ENCODE measurements around the gene MICALL1. TPM values are rescaled to one million over a fixed set of nuclear protein-coding genes. Genes with fewer than 3 reads are reported as not detected.
"Not testable (repeated sequence)": the region's sequence is repeated elsewhere in the genome, so short reads cannot be mapped to it uniquely, and the experiment has no call there.

MICALL1 gene
- total and polyA plus RNA-seq, 9 donors: 21.7 to 73.8 (median 50.5) TPM

GRCh38 chr22:37954686-37955085, 48.6 kb downstream of the MICALL1 start:
- no peak for DNase-seq
- H3K27me3 ChIP-seq (ENCODE audit: control insufficient read depth, insufficient read depth, low read length): peaks cover 4% of the 10 kb centered on the region
- H3K9me3 ChIP-seq (replicated peaks; ENCODE audit: control insufficient read depth, low read depth, low read length): no peaks in the 10 kb centered on the region
- 71% methylated on average over 4 of the region's 4 CpGs for WGBS (ENCODE audit: insufficient coverage)
- no peak overlapping the region for H3K27ac ChIP-seq (ENCODE audit: low read length)
- peaks cover 19% of the 10 kb centered on the region for H3K4me1 ChIP-seq (ENCODE audit: control insufficient read depth, insufficient read depth, low read length)
- H3K36me3 ChIP-seq (ENCODE audit: control insufficient read depth, insufficient read depth, low read length): peaks cover 28% of the 10 kb centered on the region
- no peak overlapping the region for H3K4me3 ChIP-seq (ENCODE audit: low read length)

DNA sequence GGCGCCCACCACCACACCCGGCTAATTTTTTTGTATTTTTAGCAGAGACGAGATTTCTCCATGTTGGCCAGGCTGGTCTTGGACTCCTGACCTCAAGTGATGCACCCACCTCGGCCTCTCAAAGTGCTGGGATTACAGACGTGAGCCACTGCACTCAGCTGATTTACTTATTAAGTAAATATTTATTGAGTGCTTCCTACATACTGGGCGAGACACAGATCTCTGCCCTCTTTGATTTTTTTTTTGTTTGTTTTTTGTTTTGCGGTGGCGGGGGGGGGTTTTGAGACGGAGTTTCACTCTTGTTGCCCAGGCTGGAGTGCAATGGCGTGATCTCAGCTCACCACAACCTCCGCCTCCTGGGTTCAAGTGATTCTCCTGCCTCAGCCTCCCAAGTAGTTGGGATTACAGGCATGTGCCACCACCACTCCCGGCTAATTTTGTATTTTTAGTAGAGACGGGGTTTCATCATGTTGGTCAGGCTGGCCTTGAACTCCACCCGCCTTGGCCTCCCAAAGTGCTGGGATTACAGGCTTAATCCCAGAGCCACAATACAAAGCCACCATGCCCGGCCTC, 49.8 kb downstream of the MICALL1 start:
- peaks cover 19% of the 10 kb centered on the region for H3K4me1 ChIP-seq (ENCODE audit: control insufficient read depth, insufficient read depth, low read length)
- not testable (repeated sequence) for H3K9me3 ChIP-seq (replicated peaks; ENCODE audit: control insufficient read depth, low read depth, low read length); H3K27ac ChIP-seq (ENCODE audit: low read length); H3K4me3 ChIP-seq (ENCODE audit: low read length); DNase-seq; H3K27me3 ChIP-seq (ENCODE audit: control insufficient read depth, insufficient read depth, low read length)
- WGBS (ENCODE audit: insufficient coverage): 100% methylated on average over 3 of the region's 15 CpGs
- peaks cover 38% of the 10 kb centered on the region for H3K36me3 ChIP-seq (ENCODE audit: control insufficient read depth, insufficient read depth, low read length)

- DNase-seq: no peak
- H3K4me1 ChIP-seq (ENCODE audit: control insufficient read depth, insufficient read depth, low read length): peaks cover 19% of the 10 kb centered on the region
- 94% methylated on average over 2 of the region's 4 CpGs for WGBS (ENCODE audit: insufficient coverage)
- no peak overlapping the region for H3K4me3 ChIP-seq (ENCODE audit: low read length)
- H3K9me3 ChIP-seq (replicated peaks; ENCODE audit: control insufficient read depth, low read depth, low read length): no peaks in the 10 kb centered on the region
- H3K27ac ChIP-seq (ENCODE audit: low read length): no peak overlapping the region
- H3K27me3 ChIP-seq (ENCODE audit: control insufficient read depth, insufficient read depth, low read length): peaks cover 4% of the 10 kb centered on the region
- H3K36me3 ChIP-seq (ENCODE audit: control insufficient read depth, insufficient read depth, low read length): peaks cover 51% of the 10 kb centered on the region
Measured at GRCh38 chr22:37957232-37957631, 51.1 kb downstream of the MICALL1 start.

DNA sequence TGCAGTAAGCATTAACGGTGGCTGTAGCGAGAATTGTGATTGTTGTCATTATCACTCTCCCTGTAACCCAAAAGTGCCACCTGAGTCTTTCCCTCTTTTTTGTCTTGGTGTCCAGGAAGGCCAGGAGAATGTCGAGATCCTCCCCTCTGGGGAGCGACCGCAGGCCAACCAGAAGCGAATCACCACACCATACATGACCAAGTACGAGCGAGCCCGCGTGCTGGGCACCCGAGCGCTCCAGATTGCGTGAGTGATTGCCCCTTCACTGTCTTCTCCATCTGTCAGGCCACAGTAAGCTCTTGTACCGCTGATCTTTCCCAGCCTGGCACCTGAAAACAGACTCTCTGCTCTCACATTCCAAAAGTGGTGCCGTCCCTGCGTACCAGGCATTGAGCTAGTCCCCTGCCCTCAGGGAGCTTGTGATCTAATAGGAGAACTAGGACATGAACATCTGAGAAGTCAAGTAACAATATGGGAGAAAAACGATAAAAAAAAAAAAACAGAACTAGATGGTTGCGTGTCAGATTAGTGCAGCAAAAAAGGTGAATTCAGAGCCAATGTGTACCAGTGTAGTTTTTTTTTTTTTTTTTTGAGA, 53.2 kb downstream of the MICALL1 start:
- DNase-seq: no peak
- no peak overlapping the region for H3K27ac ChIP-seq (ENCODE audit: low read length)
- no peaks in the 10 kb centered on the region for H3K9me3 ChIP-seq (replicated peaks; ENCODE audit: control insufficient read depth, low read depth, low read length)
- no peaks in the 10 kb centered on the region for H3K27me3 ChIP-seq (ENCODE audit: control insufficient read depth, insufficient read depth, low read length)
- peaks cover 65% of the 10 kb centered on the region for H3K36me3 ChIP-seq (ENCODE audit: control insufficient read depth, insufficient read depth, low read length)
- peaks cover 6% of the 10 kb centered on the region for H3K4me1 ChIP-seq (ENCODE audit: control insufficient read depth, insufficient read depth, low read length)
- no peak overlapping the region for H3K4me3 ChIP-seq (ENCODE audit: low read length)
- 98% methylated on average over 14 of the region's 18 CpGs for WGBS (ENCODE audit: insufficient coverage)

DNA sequence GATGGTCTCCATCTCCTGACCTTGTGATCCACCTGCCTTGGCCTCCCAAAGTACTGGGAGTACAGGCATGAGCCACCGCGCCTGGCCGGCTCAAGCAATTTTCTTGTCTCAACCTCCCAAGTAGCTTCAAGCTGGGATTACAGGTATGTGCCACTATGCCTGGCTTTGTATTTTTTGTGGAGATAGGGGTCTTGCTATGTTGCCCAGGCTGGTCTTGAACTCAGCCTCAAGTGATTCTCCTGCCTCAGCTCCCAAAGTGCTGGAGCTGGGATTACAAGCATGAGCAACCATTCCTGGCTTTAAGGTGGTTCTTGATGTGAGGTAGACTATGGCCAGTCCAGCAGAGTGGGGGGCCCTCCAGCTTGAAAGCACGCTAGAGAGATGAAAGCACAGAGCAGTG, 55.0 kb downstream of the MICALL1 start:
- Histone ChIP-seq H3K4me3 (ENCODE audit: low read length) (no peak overlapping the region), H3K4me1 (ENCODE audit: control insufficient read depth, insufficient read depth, low read length) (peaks cover under 1% of the 10 kb centered on the region), H3K27ac (ENCODE audit: low read length) (no peak overlapping the region), H3K9me3 (replicated peaks; ENCODE audit: control insufficient read depth, low read depth, low read length) (no peaks in the 10 kb centered on the region), H3K27me3 (ENCODE audit: control insufficient read depth, insufficient read depth, low read length) (no peaks in the 10 kb centered on the region), H3K36me3 (ENCODE audit: control insufficient read depth, insufficient read depth, low read length) (peaks cover 70% of the 10 kb centered on the region)
- no peak for DNase-seq
- 100% methylated on average over 1 of the region's 4 CpGs for WGBS (ENCODE audit: insufficient coverage)

- no peak for DNase-seq
Measured at GRCh38 chr22:37965940-37966664, 60.0 kb downstream of the MICALL1 start.

DNA sequence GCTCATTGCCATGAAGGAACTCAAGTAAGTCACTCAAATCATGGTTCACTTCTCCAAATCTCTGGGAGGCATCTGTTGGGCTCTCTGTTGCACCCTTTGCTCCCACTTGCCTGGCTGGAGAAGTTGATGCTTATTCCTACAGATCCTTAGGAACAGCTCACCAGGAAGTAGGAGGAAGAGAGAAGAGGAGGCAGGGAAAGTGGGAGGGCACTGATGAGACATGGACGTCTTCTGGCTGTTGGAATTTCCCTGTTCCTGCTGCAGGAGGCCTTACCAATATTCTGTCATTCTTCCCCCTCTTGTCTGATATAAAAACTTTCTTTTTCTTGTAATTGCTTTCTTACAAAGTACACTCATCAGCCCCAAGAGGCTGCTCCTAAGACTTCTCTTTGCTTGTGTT, 61.0 kb downstream of the MICALL1 start:
- Histone ChIP-seq H3K9me3 (replicated peaks; ENCODE audit: control insufficient read depth, low read depth, low read length) (no peaks in the 10 kb centered on the region), H3K27ac (ENCODE audit: low read length) (no peak overlapping the region), H3K4me3 (ENCODE audit: low read length) (no peak overlapping the region), H3K36me3 (ENCODE audit: control insufficient read depth, insufficient read depth, low read length) (peaks cover 53% of the 10 kb centered on the region), H3K27me3 (ENCODE audit: control insufficient read depth, insufficient read depth, low read length) (no peaks in the 10 kb centered on the region), H3K4me1 (ENCODE audit: control insufficient read depth, insufficient read depth, low read length) (peaks cover 3% of the 10 kb centered on the region)
- no CpG with 5 or more reads among the region's 1 CpG for WGBS (ENCODE audit: insufficient coverage)
- DNase-seq: no peak

More at GRCh38 chr22:37965940-37966664, 60.0 kb downstream of the MICALL1 start:
- Histone ChIP-seq H3K9me3 (replicated peaks; ENCODE audit: control insufficient read depth, low read depth, low read length) (no peaks in the 10 kb centered on the region), H3K27me3 (ENCODE audit: control insufficient read depth, insufficient read depth, low read length) (no peaks in the 10 kb centered on the region), H3K27ac (ENCODE audit: low read length) (no peak overlapping the region), H3K4me1 (ENCODE audit: control insufficient read depth, insufficient read depth, low read length) (peaks cover 2% of the 10 kb centered on the region), H3K36me3 (ENCODE audit: control insufficient read depth, insufficient read depth, low read length) (peaks cover 64% of the 10 kb centered on the region), H3K4me3 (ENCODE audit: low read length) (no peak overlapping the region)
- WGBS (ENCODE audit: insufficient coverage): 79% methylated on average over 6 of the region's 9 CpGs

DNA sequence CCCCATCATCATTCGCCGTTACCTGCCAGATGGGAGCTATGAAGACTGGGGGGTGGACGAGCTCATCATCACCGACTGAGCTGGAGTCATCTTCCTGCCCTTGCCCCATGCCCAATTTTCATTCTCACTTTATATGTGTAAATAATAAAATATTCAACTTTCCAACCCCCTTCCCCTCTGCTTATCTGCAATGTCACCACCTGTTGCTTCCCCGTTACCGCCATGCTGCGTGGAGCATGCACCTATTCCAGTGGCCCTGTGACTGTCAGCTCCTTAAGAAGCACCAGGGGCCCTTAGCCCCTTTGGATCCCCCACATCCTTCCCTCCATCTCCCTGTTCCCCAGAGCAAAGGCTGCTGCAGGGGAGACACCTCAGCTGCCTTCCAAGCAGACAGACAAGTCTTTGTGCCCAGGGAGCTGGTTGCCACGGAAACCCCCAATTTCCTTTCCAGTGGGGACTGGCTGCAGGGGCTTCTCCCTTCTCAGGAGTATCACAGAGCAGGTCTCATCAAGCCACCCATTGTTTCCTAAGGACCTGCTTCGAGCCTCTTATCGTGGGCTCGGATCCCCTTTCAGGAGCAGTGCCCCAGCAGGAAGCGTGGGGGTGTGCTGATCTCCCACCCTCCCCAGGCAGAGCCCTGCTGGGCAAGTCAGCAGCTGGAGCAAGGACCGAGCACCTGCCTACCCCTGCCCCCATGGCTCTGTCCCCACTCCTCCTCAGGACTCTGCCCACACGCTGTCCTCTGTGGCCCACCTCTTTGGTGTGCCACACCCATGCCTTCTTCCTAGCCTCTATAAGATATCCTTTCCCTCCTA, 61.7 kb downstream of the MICALL1 start:
- Histone ChIP-seq H3K4me1 (ENCODE audit: control insufficient read depth, insufficient read depth, low read length) (peaks cover 10% of the 10 kb centered on the region), H3K27me3 (ENCODE audit: control insufficient read depth, insufficient read depth, low read length) (no peaks in the 10 kb centered on the region), H3K4me3 (ENCODE audit: low read length) (no peak overlapping the region), H3K9me3 (replicated peaks; ENCODE audit: control insufficient read depth, low read depth, low read length) (no peaks in the 10 kb centered on the region), H3K27ac (ENCODE audit: low read length) (no peak overlapping the region), H3K36me3 (ENCODE audit: control insufficient read depth, insufficient read depth, low read length) (peaks cover 50% of the 10 kb centered on the region)
- WGBS (ENCODE audit: insufficient coverage): 87% methylated on average over 9 of the region's 14 CpGs
- no peak for DNase-seq

DNA sequence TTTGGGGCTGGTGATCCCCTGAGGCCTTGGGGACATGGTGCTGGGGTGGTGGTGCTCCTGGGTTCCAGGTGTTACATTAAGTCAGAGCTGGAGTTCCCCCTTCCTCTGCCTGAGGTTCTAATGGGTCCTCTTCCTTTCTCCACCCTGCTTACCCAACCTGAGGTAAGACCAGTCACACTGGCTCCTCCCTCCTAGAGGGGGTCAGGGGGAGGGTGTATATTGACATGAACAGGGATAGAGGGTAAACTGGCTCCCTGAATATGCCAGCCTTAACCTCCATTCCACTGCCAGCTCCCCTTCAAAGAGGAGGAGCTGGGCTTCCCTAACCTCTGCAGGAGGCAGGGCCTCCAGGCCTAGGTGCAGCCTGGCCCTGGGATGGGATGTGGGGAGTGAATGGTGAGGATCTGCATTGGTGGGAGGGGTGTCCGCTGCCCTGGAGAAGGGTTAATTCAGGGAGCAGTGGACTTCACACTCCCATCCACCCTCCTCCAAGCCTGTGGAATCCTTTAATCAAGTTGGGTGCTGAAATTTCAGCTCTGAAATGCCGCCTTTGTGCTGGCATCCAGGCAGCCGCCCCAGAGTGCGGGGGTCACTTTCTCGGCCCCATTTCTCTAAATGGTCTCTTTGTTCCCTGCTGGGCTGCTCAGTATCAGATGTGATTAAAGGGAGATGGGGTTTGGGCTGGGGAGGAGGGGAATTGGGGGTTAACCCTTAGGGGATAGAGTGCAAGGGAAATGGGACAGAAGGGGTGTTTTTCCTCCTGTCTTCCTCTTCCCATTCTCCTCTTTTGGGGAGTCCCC, 62.6 kb downstream of the MICALL1 start:
- Histone ChIP-seq H3K4me1 (ENCODE audit: control insufficient read depth, insufficient read depth, low read length) (peaks cover 12% of the 10 kb centered on the region), H3K27ac (ENCODE audit: low read length) (no peak overlapping the region), H3K4me3 (ENCODE audit: low read length) (no peak overlapping the region), H3K36me3 (ENCODE audit: control insufficient read depth, insufficient read depth, low read length) (peaks cover 44% of the 10 kb centered on the region), H3K27me3 (ENCODE audit: control insufficient read depth, insufficient read depth, low read length) (no peaks in the 10 kb centered on the region), H3K9me3 (replicated peaks; ENCODE audit: control insufficient read depth, low read depth, low read length) (no peaks in the 10 kb centered on the region)
- DNase-seq: no peak
- no CpG with 5 or more reads among the region's 5 CpGs for WGBS (ENCODE audit: insufficient coverage)
